HEK293 (cell line): ENCODE data around the gene POU5F1.
"Not testable (repeated sequence)": the region's sequence is repeated elsewhere in the genome, so short reads cannot be mapped to it uniquely, and the experiment has no call there.

Experiments used
- CTCF ChIA-PET: fragments of 350-600 bp; formaldehyde crosslinking; extraction: SDS; loops from one replicate; lab custom pipeline; 2021; ENCODE audit warnings: antibody characterized with exemption; lab: Yijun Ruan, JAX
- POLR2A ChIA-PET: fragments of 300-600 bp; formaldehyde crosslinking; extraction: SDS; loops from one replicate; lab custom pipeline; 2020; ENCODE audit warnings: antibody characterized with exemption, inconsistent platforms; lab: Yijun Ruan, JAX
- H3K27ac ChIP-seq: fragments of 200-500 bp; sonication (Bioruptor generic); 2 replicates; pipeline ENCODE4 v1.5.1; 2014; ENCODE audit warnings: low read depth, low read length, control low read depth, inconsistent platforms; ENCODE audit errors: extremely low read depth
- H3K36me3 ChIP-seq, 2 experiments: fragments of 200-500 bp in 1 of 2; sonication (Bioruptor generic) in 1 of 2; 1 replicate in 1 of 2; 2 replicates in 1 of 2; pipeline ENCODE4 v1.5.1; 2014 to 2017; ENCODE audit warnings: inconsistent platforms in 2 of 2, low read length in 2 of 2; ENCODE audit not compliant: control insufficient read depth in 2 of 2, insufficient read depth in 1 of 2
- H3K4me1 ChIP-seq: fragments of 200-500 bp; sonication (Bioruptor generic); 2 replicates; pipeline ENCODE4 v1.5.1; 2014; ENCODE audit warnings: mild to moderate bottlenecking, low read length, inconsistent platforms; ENCODE audit not compliant: control insufficient read depth, insufficient read depth
- H3K4me3 ChIP-seq: 2 replicates; pipeline ENCODE4 v1.5.1; 2011; ENCODE audit warnings: low read depth, mild to moderate bottlenecking, control low read depth, low read length, moderate library complexity
- H3K9me3 ChIP-seq: fragments of 200-500 bp; sonication (Bioruptor generic); 2 replicates; pipeline ENCODE4 v1.5.1; 2014; ENCODE audit warnings: low read depth, low read length, inconsistent platforms; ENCODE audit not compliant: control insufficient read depth, insufficient read depth
- BCL11A ChIP-seq: fragments of 450-650 bp; formaldehyde crosslinking; IDR thresholded peaks from 2 replicates; pipeline ENCODE4 v1.5.1; 2016; ENCODE audit warnings: low read depth, missing biosample characterization, missing genetic modification characterization
- GLIS2 ChIP-seq: fragments of 450-650 bp; formaldehyde crosslinking; IDR thresholded peaks from 2 replicates; pipeline ENCODE4 v1.5.1; 2016; ENCODE audit warnings: missing biosample characterization, missing genetic modification characterization
- KLF1 ChIP-seq: fragments of 450-650 bp; formaldehyde crosslinking; IDR thresholded peaks from 2 replicates; pipeline ENCODE4 v1.5.1; 2016; ENCODE audit warnings: missing biosample characterization, missing genetic modification characterization
- PRDM1 ChIP-seq: fragments of 450-650 bp; formaldehyde crosslinking; IDR thresholded peaks from 2 replicates; pipeline ENCODE4; 2016; ENCODE audit warnings: missing biosample characterization, missing genetic modification characterization
- SP3 ChIP-seq: fragments of 450-650 bp; formaldehyde crosslinking; IDR thresholded peaks from 2 replicates; pipeline ENCODE4 v1.5.1; 2016; ENCODE audit warnings: missing biosample characterization, missing genetic modification characterization
- WT1 ChIP-seq: fragments of 450-650 bp; formaldehyde crosslinking; IDR thresholded peaks from 2 replicates; pipeline ENCODE4 v1.5.1; 2016; ENCODE audit warnings: missing biosample characterization, missing genetic modification characterization
- ZEB2 ChIP-seq: fragments of 450-650 bp; formaldehyde crosslinking; IDR thresholded peaks from 2 replicates; pipeline ENCODE4 v1.5.1; 2016; ENCODE audit warnings: missing biosample characterization, missing genetic modification characterization
- ZFHX2 ChIP-seq: fragments of 450-650 bp; formaldehyde crosslinking; conservative IDR thresholded peaks from 2 replicates; pipeline ENCODE4 v1.5.1; 2016; ENCODE audit warnings: missing biosample characterization, missing genetic modification characterization
- ZNF366 ChIP-seq: fragments of 450-650 bp; formaldehyde crosslinking; conservative IDR thresholded peaks from 2 replicates; pipeline ENCODE4 v1.5.1; 2016; ENCODE audit warnings: missing biosample characterization, missing genetic modification characterization
- ZNF426 ChIP-seq: fragments of 450-650 bp; formaldehyde crosslinking; IDR thresholded peaks from 2 replicates; pipeline ENCODE4 v1.5.1; 2017; ENCODE audit warnings: missing biosample characterization, missing genetic modification characterization, mild to moderate bottlenecking, inconsistent platforms, moderate library complexity
- ZNF600 ChIP-seq: fragments of 450-650 bp; formaldehyde crosslinking; IDR thresholded peaks from 2 replicates; pipeline ENCODE4 v1.5.1; 2016; ENCODE audit warnings: missing biosample characterization, missing genetic modification characterization
- ZNF629 ChIP-seq: fragments of 450-650 bp; formaldehyde crosslinking; IDR thresholded peaks from 2 replicates; pipeline ENCODE4 v1.5.1; 2017; ENCODE audit warnings: missing biosample characterization, missing genetic modification characterization
- TF ChIP-seq, protein P1 (sequence below): fragments of 450-650 bp; formaldehyde crosslinking; IDR thresholded peaks from 2 replicates; pipeline ENCODE4 v1.5.1; 2016; ENCODE audit warnings: missing biosample characterization, missing genetic modification characterization
- TF ChIP-seq, protein P2 (sequence below): fragments of 450-650 bp; formaldehyde crosslinking; IDR thresholded peaks from 2 replicates; pipeline ENCODE4 v1.5.1; 2016; ENCODE audit warnings: missing biosample characterization, missing genetic modification characterization

Gene POU5F1

DNA sequence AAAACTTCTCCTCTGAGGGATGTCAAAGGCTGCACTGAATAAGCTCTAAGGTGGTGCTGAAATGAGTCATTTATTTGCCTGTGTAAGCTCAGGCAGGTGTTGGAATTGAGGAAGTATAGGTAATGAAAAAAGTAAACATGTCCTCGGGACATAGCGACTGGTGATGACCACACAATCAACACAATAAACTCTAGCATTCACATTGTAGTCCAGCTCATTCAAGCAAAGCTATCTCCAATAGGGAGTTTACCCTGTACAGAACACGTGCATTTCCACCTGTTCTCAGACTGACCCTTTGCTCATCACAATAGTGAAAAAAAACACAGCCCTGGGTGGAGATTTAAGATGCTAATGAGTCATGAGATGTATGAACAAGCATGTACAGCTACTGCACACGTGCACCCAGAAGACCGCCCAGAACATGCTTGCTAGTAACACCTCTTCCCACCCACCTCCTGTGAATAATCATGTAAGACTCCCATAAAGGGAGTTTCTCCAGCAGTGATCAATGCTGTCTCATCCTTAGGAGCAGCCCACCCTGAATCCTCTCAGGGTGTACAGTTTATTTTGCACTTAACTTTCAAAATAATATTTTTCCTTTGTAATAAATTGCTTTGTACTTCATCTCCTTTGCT is 33.0 kb upstream of the POU5F1 start (continued):
- TF ChIP-seq ZFHX2 (tag by site-specific recombination) (peak; percentile 59), BCL11A (tag by site-specific recombination) (0 out of 2 replicates have a peak, but pooled peaks have one; percentile 37), SP3 (tag by site-specific recombination) (peak; percentile 85), ZNF629 (tag by site-specific recombination) (0 out of 2 replicates have a peak, but pooled peaks have one; percentile 38), WT1 (tag by site-specific recombination) (peak; percentile 89), KLF1 (peak; percentile 27; the same call in 1 of the 2 replicates), ZNF600 (peak; percentile 100), GLIS2 (tag by site-specific recombination) (peak; percentile 46; the same call in 1 of the 2 replicates), ZEB2 (tag by site-specific recombination) (peak; percentile 46), ZNF366 (tag by site-specific recombination) (peak; percentile 65)
- TF ChIP-seq, protein P1, sequence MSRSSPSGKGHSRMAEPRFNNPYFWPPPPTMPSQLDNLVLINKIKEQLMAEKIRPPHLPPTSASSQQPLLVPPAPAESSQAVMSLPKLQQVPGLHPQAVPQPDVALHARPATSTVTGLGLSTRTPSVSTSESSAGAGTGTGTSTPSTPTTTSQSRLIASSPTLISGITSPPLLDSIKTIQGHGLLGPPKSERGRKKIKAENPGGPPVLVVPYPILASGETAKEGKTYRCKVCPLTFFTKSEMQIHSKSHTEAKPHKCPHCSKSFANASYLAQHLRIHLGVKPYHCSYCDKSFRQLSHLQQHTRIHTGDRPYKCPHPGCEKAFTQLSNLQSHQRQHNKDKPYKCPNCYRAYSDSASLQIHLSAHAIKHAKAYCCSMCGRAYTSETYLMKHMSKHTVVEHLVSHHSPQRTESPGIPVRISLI = peak; percentile 96
- TF ChIP-seq, protein P2, sequence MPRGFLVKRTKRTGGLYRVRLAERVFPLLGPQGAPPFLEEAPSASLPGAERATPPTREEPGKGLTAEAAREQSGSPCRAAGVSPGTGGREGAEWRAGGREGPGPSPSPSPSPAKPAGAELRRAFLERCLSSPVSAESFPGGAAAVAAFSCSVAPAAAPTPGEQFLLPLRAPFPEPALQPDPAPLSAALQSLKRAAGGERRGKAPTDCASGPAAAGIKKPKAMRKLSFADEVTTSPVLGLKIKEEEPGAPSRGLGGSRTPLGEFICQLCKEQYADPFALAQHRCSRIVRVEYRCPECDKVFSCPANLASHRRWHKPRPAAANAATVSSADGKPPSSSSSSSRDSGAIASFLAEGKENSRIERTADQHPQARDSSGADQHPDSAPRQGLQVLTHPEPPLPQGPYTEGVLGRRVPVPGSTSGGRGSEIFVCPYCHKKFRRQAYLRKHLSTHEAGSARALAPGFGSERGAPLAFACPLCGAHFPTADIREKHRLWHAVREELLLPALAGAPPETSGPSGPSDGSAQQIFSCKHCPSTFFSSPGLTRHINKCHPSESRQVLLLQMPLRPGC (tag by site-specific recombination) = peak; percentile 13; the same call in 1 of the 2 replicates
- TF ChIP-seq, all 188 proteins: peak for 22

DNA sequence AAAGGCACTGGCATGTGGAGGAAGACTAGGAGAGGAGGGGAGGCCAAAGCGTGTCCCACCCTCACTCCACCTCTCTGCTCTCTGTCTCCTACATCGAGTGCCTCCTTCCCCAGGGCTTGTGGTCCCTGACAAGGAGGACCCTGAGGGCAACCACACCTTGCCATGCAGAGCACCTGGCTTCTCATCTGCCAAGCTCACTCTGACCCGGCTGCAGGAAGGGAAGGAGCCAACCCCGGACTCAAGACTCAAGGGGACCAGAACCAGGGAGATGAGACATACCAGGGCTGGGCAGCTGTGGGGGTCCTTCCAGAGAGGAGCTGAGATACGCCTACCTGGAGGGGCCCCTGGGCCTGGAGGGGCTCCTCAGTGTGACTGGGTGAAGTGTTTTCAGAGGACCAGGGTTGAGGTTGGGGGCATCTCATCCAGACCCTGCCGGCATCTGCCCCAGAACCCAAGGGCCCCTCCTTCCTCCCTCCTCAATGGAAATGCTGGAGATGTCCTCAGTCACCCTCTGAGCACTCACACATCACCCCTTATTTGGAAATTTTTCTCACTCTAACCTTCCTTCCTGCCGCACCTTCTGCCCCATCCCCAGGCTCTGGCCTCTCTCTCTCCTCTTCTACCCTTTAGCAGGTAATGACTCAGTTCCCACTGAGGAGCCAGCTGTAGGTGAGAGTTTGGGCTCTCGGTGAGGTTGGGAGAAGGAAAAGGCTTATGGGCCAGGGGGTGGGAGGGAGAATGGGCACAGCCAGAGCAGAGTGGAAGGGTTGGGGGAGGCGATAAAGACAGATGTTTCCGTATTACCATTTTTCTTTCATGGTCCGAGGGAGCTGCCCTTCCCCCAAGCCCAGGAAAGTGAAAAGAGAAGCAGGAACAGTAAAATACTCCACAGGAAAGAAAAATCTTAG is 32.0 kb upstream of the POU5F1 start:
- ChIA-PET CTCF (interaction anchor here (0.7 to 1.5 kb wide), 4 partner anchors 15 to 185 kb away, joined by 3 to 12 read pairs (median 4); no protein-coding TSS in a partner anchor), POLR2A (interaction anchor here (0.6 to 1.1 kb wide), 4 partner anchors 20 to 533 kb away, joined by 3 read pairs; partner anchors contain the start of gene TCF19)
- TF ChIP-seq ZNF426 (tag by site-specific recombination) = no peak
- TF ChIP-seq PRDM1 (tag by site-specific recombination) = peak; percentile 70
- no peaks in the 10 kb centered on the region for H3K9me3 ChIP-seq
- H3K36me3 ChIP-seq = no peaks in the 10 kb centered on the region
- H3K4me3 ChIP-seq = no peak overlapping the region
- no peak overlapping the region for H3K27ac ChIP-seq
- peaks cover 6% of the 10 kb centered on the region for H3K4me1 ChIP-seq

DNA sequence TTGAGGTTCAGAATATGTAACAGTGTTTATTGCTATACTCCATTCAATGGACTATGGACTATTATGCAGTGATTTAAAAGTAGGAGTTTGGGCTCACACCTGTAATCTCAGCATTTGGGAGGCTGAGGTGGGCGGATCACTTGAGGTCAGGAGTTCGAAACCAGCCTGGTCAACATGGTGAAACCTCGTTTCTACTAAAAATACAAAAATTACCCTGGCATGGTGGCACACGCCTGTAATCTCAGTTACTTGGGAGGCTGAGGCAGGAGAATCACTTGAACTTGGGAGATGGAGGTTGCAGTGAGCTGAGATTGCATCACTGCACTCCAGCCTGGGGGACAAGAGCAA is 28.6 kb upstream of the POU5F1 start:
- H3K4me1 ChIP-seq, H3K36me3 ChIP-seq, H3K27ac ChIP-seq, H3K4me3 ChIP-seq, POLR2A ChIA-PET, H3K9me3 ChIP-seq, CTCF ChIA-PET: not testable (repeated sequence)
